ENCODE data around the gene SLC1A4. TPM values are rescaled to one million over a fixed set of nuclear protein-coding genes. Genes with fewer than 3 reads are reported as not detected.

Gene SLC1A4
- 24.2 and 31.5 TPM in 2 replicates for total RNA-seq

GRCh38 chr2:64989126-64989981, at the start of gene SLC1A4:
Gene SLC1A4 (plus strand): TSS chr2:64989399. CDS start chr2:64989644, 245 bp downstream.

GRCh38 chr2:65056215-65057053, 67.2 kb downstream of the SLC1A4 start, which contains the start of gene CEP68:
Gene CEP68 (plus strand): TSS chr2:65056416. CDS start chr2:65069445, 13,029 bp downstream.

Small RNAs within 50 kb of the gene (small RNA-seq; reads per million reads assigned to genes)
- gene RNU6-548P = not detected

Other genes with a start within 250 kb of the SLC1A4 start
- gene CEP68, start 67.0 kb downstream of the SLC1A4 start, total RNA-seq = 14.6 and 18.7 TPM in 2 replicates
- 66.7 and 69.6 TPM in 2 replicates for gene RAB1A, start 140.7 kb downstream of the SLC1A4 start, total RNA-seq
- 87.0 and 95.0 TPM in 2 replicates for gene ACTR2, start 238.4 kb downstream of the SLC1A4 start, total RNA-seq

All from hair follicle dermal papilla cell (primary cell).